Activated CD4-positive, alpha-beta T cell treated with anti-CD3 and anti-CD28 coated beads, Interleukin-2, amount 10 ng/mL, durations not matched to agents 24 days and 14 days (primary cell): ENCODE data around the gene GATAD2A. TPM values are rescaled to one million over a fixed set of nuclear protein-coding genes. Genes with fewer than 3 reads are reported as not detected.
"Not testable (repeated sequence)": the region's sequence is repeated elsewhere in the genome, so short reads cannot be mapped to it uniquely, and the experiment has no call there.

ENCODE experiments used
- DNase-seq: peaks from one replicate; pipeline ENCODE4 v3.0.0; 2022
- H3K27ac Mint-ChIP-seq: one replicate; pipeline ENCODE4 v1.8.0; 2022; ENCODE audit warnings: mild to moderate bottlenecking, mixed read lengths
- H3K27me3 Mint-ChIP-seq: one replicate; pipeline ENCODE4 v1.8.0; 2022; ENCODE audit warnings: mixed read lengths
- H3K36me3 Mint-ChIP-seq: one replicate; pipeline ENCODE4 v1.8.0; 2022; ENCODE audit warnings: low read depth, mild to moderate bottlenecking, mixed read lengths
- H3K4me1 Mint-ChIP-seq: one replicate; pipeline ENCODE4 v1.8.0; 2021; ENCODE audit warnings: mixed read lengths
- H3K4me3 Mint-ChIP-seq: one replicate; pipeline ENCODE4 v1.8.0; 2022; ENCODE audit warnings: mild to moderate bottlenecking, moderate library complexity, mixed read lengths
- H3K9me3 Mint-ChIP-seq: one replicate; pipeline ENCODE4 v1.8.0; 2021; ENCODE audit warnings: mixed read lengths
- intact Hi-C: fragments of 100-400 bp; cut with micrococcal nuclease; formaldehyde crosslinking; loops from one replicate; pipeline ENCODE4 v1.15.1; 2023
- total RNA-seq: library from RNA; stranded (reverse); gene quantifications from 2 replicates; pipeline ENCODE4 v1.2.3, GENCODE V29; 2022

GATAD2A gene
- total RNA-seq, 1 donor from 2014 or later, result 134 TPM

DNA sequence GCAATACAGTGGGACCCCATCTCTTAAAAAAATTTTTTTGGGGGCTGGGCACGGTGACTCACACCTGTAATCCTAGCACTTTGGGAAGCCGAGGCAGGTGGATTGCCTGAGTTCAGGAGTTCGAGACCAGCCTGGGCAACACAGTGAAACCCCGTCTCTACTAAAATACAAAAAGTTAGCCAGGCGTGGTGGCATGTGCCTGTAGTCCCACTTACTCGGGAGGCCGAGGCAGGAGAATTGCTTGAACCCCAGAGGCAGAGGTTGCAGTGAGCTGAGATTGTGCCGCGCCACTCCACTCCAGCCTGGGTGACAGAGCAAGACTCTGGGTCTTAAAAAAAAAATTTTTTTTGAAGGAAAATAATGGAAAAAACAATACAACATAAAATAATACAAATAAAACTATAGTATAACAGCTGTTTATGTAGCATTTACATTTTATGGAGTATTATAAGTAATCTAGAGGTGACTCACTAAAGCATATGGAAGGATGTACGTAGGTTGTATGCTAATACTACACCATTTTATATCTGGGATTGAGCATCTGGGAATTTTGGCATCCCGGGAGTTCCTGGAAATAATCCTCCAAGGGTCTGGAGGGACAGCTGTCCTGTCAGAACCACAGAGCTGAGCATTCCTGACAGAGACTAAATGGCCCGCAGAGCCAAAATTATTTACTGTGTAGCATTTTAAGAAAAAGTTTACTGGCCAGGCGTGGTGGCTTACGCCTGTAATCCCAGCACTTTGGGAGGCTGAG lies 49.9 kb downstream of the GATAD2A start:
- not testable (repeated sequence) for H3K36me3 Mint-ChIP-seq, DNase-seq, H3K9me3 Mint-ChIP-seq, H3K27me3 Mint-ChIP-seq, H3K27ac Mint-ChIP-seq, H3K4me3 Mint-ChIP-seq
- peaks cover 53% of the 10 kb centered on the region for H3K4me1 Mint-ChIP-seq
- intact Hi-C loops, result loop anchor here (5.0 kb wide), 1 partner anchor 48 kb away; the partner anchor contains the start of gene GATAD2A

DNA sequence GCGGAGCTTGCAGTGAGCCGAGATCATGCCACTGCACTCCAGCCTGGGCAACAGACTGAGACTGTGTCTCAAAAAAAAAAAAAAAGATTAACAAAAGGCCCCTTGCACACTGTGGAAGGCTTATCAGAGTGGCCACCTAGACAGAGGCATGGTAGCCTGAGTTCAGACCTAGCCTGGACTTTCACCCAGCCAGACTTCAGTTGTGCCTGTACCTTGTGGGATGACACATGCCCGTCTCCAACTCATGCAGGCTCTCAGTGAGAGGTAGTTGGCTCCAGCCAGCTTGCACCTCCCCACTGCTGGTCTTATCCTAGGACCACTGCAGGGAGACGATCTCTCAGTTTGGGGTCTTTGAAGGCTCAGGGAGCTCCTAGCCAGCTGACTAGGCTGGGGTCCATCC lies 52.2 kb downstream of the GATAD2A start:
- Mint-ChIP-seq H3K27ac (peak overlapping the region; percentile 98), H3K4me1 (peaks cover 55% of the 10 kb centered on the region), H3K9me3 (no peaks in the 10 kb centered on the region), H3K36me3 (peaks cover 2% of the 10 kb centered on the region), H3K4me3 (peak overlapping the region; percentile 89), H3K27me3 (no peaks in the 10 kb centered on the region)
- intact Hi-C loops, result loop anchor here (2.0 to 5.0 kb wide), 2 partner anchors 50 to 141 kb away; partner anchors contain the start of gene GATAD2A
- no peak for DNase-seq

DNA sequence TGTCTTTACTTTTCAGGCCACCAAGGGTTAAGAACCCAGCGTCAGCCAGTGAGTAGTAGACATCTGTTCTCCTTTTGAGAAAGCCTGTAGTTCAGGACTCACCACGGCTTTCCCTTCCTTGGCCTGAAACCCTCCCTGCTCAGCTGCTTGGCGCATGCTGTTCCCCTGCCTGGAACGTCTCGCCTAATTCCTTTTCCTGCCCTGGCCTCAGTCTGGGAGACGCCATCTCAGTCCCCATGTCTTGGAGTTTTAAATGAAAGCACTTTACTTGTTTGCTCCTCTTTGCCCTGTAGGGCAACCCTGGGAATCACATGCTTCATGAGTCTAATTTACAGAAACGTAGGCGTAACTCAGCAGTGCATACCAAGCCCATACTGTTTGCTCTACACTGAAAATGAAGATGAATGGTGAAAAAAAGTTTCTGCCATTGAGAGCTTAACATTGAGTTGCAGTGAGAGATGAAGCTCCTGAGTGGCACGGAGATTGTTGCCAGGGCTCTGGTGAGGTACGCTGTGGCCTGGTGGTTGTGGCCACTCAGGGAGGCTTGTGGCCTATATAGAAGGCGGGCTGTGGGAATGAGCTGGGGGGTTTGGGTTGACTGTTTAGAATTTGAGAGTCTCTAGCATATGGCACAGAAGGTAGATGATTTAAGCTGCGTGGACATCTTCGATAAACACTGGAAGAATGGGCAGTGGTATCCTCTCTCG lies 52.8 kb downstream of the GATAD2A start:
- no peak for DNase-seq
- Mint-ChIP-seq H3K4me3 (peak overlapping the region; percentile 89), H3K4me1 (peaks cover 59% of the 10 kb centered on the region), H3K27me3 (no peaks in the 10 kb centered on the region), H3K27ac (peak overlapping the region; percentile 98), H3K36me3 (peaks cover 5% of the 10 kb centered on the region), H3K9me3 (no peaks in the 10 kb centered on the region)
- intact Hi-C loops, result loop anchor here (2.0 to 5.0 kb wide), 2 partner anchors 51 to 141 kb away; partner anchors contain the start of gene GATAD2A

DNA sequence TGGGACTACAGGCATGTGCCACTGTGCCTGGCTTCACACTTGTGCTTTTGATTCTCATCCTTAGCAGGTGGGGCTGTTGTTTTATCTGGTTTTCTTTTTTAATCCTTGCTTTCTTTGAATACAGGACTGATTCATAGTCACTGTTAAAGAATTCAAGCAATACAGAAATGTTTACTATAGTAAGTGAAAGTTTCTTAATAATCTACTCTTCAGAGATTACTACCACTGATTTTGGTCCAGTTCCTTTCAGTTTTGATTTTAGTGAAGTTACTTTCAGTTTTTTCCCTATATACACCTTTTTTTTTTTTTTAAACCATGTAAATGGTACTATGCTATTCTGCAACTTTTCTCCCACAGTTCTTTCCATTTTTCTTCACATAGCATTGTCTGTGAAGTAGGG lies 53.6 kb downstream of the GATAD2A start:
- DNase-seq, result no peak
- H3K4me3 Mint-ChIP-seq, result peak overlapping the region; percentile 89
- peak overlapping the region; percentile 98 for H3K27ac Mint-ChIP-seq
- intact Hi-C loops, result loop anchor here (1.0 to 5.0 kb wide), 4 partner anchors 8 to 140 kb away; partner anchors contain the start of gene GATAD2A
- H3K9me3 Mint-ChIP-seq, result no peaks in the 10 kb centered on the region
- H3K27me3 Mint-ChIP-seq, result no peaks in the 10 kb centered on the region
- peaks cover 5% of the 10 kb centered on the region for H3K36me3 Mint-ChIP-seq
- H3K4me1 Mint-ChIP-seq, result peaks cover 61% of the 10 kb centered on the region

DNA sequence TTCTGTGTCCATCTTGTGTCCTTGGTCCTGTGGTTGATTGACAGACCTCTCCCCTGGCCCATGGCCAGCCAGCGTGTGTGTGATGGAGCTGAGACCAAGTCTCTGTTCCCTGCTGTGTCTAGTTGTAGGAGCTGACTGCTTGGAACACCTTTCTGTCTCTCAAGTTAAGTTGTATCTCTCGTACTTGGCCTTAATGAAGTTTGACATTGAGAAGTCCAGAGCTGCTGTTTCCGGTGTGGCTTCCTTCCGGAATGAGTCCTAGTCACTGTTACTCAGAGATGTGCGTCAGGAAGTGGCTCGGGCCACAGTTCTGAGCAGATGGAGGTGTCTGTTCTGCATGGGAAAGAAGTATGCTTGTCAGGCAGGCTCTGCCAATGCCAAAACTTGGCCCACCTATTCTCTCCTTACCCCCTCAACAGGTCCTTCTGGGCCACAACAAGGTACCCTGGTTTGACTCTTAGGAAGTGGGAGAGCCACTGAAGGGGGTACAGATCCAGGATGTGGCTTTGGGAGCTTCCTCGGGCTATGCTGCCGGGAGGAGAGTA lies 54.3 kb downstream of the GATAD2A start:
- H3K9me3 Mint-ChIP-seq, result no peaks in the 10 kb centered on the region
- intact Hi-C loops, result loop anchor here (1.0 to 5.0 kb wide), 6 partner anchors 8 to 139 kb away; partner anchors contain the start of gene GATAD2A
- peaks cover 62% of the 10 kb centered on the region for H3K4me1 Mint-ChIP-seq
- peak; percentile 90 for DNase-seq
- H3K27ac Mint-ChIP-seq, result peak overlapping the region; percentile 98
- H3K36me3 Mint-ChIP-seq, result peaks cover 11% of the 10 kb centered on the region
- peak overlapping the region; percentile 89 for H3K4me3 Mint-ChIP-seq
- no peaks in the 10 kb centered on the region for H3K27me3 Mint-ChIP-seq

DNA sequence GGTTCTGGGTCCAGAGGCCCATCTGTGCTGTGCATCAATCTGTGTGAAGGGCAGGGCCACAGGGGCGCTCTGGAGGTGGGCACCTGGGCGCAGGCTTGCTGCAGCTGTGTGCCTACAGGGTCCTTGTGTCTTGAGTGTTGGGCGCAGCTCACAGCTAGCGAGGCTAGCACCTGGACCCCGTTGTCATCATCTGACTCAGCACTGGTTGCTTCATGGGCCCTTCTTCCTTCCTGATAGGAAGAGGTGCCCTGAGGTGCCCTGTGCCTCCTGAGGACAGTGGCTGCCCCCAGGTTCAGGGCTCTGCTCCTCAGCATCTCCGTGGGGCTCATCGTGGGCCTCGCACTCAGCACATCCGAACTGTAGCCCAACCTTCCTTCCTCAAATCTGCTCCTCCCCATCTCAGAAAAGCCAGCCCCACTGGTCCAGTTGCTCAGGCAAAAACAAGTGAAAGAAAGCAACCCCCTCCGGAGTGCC lies 54.8 kb downstream of the GATAD2A start:
- no peaks in the 10 kb centered on the region for H3K27me3 Mint-ChIP-seq
- H3K4me1 Mint-ChIP-seq, result peaks cover 62% of the 10 kb centered on the region
- peak overlapping the region; percentile 89 for H3K4me3 Mint-ChIP-seq
- intact Hi-C loops, result loop anchor here (1.0 to 2.0 kb wide), 2 partner anchors 15 to 29 kb away; no protein-coding TSS in a partner anchor
- H3K36me3 Mint-ChIP-seq, result peaks cover 16% of the 10 kb centered on the region
- peak overlapping the region; percentile 98 for H3K27ac Mint-ChIP-seq
- no peak for DNase-seq
- H3K9me3 Mint-ChIP-seq, result peaks cover 3% of the 10 kb centered on the region

DNA sequence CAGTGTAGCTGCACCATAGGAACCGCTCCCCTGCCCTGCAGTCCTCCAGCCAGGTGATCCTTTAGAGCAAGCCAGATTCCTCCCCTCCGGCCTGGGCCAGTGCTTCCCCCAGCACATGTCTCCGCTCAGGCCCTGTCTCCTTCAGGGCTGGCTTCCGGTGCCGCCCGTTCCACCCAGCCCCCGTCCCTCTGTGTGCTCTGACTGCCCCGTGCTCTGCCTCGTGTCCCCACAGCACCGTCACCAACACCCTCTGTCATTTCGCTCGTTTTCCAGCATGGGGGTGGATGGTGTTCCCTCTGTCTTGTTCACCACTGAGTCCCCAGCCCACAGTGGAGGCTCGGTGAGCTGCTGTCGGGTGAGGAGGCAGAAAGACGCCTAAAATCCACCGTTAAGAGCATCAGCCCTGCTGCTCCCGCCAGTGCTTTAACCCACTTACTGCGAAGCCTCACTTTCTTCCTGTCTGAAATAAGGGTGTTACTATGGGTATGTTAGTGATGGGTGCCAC lies 55.3 kb downstream of the GATAD2A start:
- intact Hi-C loops, result loop anchor here (1.0 to 2.0 kb wide), 2 partner anchors 14 to 28 kb away; no protein-coding TSS in a partner anchor
- Mint-ChIP-seq H3K4me3 (peak overlapping the region; percentile 89), H3K36me3 (peaks cover 19% of the 10 kb centered on the region), H3K27ac (peak overlapping the region; percentile 98), H3K4me1 (peaks cover 62% of the 10 kb centered on the region), H3K27me3 (no peaks in the 10 kb centered on the region), H3K9me3 (peaks cover 4% of the 10 kb centered on the region)
- peak; percentile 88 for DNase-seq

DNA sequence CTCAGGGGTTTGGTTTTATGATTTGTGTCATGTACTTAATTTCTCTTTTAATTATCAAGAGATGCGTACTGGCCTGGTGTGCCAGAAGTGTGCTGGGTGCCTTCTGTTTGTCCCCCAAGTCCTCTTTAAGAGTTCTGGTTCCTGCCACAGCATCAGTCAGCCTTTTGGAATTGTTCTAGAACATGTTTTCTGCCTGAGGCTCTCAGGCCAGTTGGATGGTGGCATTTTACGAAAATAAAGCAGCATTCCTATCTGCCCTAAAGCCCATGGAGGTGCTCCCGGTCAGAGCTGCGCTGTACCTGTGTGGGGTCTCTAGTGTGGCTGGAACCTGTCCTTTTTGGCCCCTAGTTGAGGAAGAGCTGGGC lies 55.8 kb downstream of the GATAD2A start:
- intact Hi-C loops, result loop anchor here (2.0 kb wide), 1 partner anchor 14 kb away; no protein-coding TSS in a partner anchor
- peak overlapping the region; percentile 89 for H3K4me3 Mint-ChIP-seq
- peaks cover 60% of the 10 kb centered on the region for H3K4me1 Mint-ChIP-seq
- H3K9me3 Mint-ChIP-seq, result peaks cover 9% of the 10 kb centered on the region
- peak overlapping the region; percentile 98 for H3K27ac Mint-ChIP-seq
- no peak for DNase-seq
- H3K36me3 Mint-ChIP-seq, result peaks cover 24% of the 10 kb centered on the region
- H3K27me3 Mint-ChIP-seq, result no peaks in the 10 kb centered on the region

DNA sequence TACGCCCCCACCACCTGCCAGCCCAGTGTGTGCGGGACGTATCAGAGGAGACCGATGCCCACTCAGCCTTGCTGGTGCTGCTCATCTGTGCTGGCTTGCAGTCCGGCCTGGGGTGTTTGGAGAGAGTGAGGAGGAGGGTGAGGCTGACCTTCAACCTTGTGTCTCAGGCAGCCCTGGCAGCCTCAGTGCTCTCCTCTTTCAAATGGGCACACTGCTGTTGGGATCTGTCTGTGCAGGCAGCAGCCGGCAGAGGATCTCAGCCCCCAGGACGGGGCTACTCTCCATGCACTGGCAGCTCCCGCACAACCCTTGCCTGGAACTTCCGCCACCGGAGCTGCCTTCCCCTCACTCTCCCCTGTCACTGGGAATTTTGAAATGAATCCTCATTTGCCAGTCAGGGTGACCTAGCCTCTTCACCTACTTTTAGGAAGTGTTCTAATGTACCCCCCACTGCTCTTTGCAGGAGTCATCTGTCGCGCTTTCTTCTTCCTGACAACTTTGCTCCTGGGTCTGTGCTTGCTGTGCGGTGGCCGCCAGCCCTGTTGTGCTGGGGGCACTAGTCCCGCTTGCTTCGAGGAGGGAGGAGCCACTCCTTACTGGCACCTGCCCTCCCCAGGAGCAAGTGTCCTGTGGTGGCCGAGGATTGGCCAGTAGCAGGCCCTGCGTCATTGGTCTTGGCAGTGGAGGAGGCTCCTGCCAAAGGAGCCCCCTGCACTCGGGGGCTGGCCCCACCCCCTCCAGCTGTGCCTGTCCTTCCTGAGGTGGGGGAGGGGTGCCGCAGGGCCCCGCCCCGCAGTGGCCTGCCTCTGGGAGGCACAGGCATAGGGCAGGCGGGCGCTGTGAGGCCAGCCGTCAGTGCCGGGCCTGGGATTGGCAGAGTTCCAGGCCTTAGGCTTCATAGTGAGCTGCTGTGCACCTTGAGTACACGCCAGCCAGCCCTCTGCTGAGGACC lies 56.5 kb downstream of the GATAD2A start:
- peak; percentile 64 for DNase-seq
- intact Hi-C loops, result loop anchor here (2.0 kb wide), 1 partner anchor 13 kb away; no protein-coding TSS in a partner anchor
- Mint-ChIP-seq H3K27ac (peak overlapping the region; percentile 98), H3K36me3 (peaks cover 30% of the 10 kb centered on the region), H3K9me3 (peaks cover 15% of the 10 kb centered on the region), H3K4me1 (peaks cover 53% of the 10 kb centered on the region), H3K27me3 (no peaks in the 10 kb centered on the region), H3K4me3 (peak overlapping the region; percentile 89)

DNA sequence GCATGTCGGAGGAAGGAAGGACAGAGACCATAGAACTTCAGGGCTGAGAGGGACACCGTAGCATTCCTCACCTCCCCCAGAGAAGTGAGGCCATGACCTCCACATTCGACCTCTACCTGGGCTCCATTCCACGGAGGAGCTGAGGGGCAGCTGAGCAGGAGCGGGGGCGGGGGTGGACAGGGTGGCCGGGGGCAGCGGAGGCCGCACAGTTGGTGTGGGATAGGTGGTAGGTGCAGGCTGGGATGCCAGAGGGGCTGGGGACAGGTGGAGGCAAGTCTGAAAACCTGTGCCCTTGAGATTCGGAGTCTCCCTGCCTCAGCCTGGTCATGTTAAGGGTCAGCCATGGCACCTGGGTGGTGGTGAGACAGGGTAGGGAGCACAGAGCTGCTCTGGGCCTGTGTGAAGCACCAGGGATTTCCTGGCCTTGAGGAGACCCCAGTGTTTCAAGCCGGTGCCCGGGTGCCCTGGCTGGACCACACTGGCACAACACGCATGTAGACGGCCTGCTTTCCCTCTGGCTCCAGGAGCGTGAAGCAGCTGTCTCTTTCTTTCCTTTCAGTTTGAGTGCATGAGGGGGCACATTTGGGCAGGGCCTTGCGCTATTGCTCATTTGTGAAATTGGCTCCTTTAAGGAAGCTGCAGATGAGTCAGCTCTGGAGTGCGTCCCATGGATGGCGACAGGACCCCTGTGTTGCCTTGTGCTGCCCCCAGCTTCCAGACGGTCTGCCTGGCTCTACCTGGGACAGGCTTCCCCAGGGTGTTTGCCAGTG lies 58.1 kb downstream of the GATAD2A start:
- H3K27me3 Mint-ChIP-seq, result no peaks in the 10 kb centered on the region
- no peak for DNase-seq
- H3K27ac Mint-ChIP-seq, result peak overlapping the region; percentile 55
- H3K4me1 Mint-ChIP-seq, result peaks cover 42% of the 10 kb centered on the region
- H3K36me3 Mint-ChIP-seq, result peaks cover 46% of the 10 kb centered on the region
- intact Hi-C loops, result no loop called here
- H3K9me3 Mint-ChIP-seq, result peaks cover 27% of the 10 kb centered on the region
- no peak overlapping the region for H3K4me3 Mint-ChIP-seq

DNA sequence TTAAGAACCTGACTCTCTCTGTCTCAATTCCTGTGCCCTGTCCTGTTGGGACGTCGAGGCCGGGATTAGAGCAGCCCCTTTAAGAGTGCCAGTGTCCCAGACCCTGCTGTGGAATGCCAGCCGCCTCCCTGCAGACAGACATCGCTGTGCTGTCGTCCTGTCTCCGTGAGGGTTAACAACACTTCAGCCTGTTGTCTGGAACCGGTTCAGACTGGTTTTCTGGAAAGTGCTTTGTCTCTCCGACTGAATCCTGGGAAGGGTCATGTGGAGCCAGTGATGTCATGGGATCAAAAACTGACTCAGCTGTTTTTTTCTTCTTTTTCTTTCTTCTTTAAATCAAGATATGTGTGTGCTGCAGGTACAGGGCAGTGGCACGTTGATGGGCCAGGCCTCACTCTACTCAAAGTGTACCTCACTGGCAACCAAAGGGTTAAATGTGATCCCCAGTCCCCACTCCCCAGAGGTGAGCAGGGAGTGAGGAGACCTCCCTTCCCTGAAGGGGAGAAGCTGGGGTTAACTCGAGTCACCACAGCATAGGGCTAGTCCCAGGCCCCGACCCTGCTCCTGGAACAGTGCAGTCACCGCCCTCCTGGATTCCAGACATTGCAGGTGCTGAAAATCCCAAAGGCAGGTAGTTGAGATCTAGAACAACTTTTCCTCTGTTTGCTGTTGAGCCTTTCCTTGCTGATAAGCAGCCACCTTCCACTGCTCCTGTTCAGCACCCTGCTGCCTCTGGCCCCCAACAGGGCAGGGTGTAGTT lies 59.0 kb downstream of the GATAD2A start:
- peaks cover 32% of the 10 kb centered on the region for H3K4me1 Mint-ChIP-seq
- no peaks in the 10 kb centered on the region for H3K27me3 Mint-ChIP-seq
- H3K9me3 Mint-ChIP-seq, result peaks cover 29% of the 10 kb centered on the region
- DNase-seq, result no peak
- H3K27ac Mint-ChIP-seq, result no peak overlapping the region
- no peak overlapping the region for H3K4me3 Mint-ChIP-seq
- H3K36me3 Mint-ChIP-seq, result peaks cover 52% of the 10 kb centered on the region
- intact Hi-C loops, result no loop called here
